ENCODE results near the gene LSR. TPM values are rescaled to one million over a fixed set of nuclear protein-coding genes. Genes with fewer than 3 reads are reported as not detected.
A peak's percentile ranks its signal among the peaks of the same experiment; 100 is the strongest.

Gene LSR
- total RNA-seq, 1 donor from 2014 or later = 18.1 TPM

- Histone ChIP-seq H3K36me3 (ENCODE audit: insufficient read depth, low read length) (no peaks in the 10 kb centered on the region), H3K9ac (ENCODE audit: low read length) (no peak overlapping the region), H3K9me3 (ENCODE audit: insufficient read depth, low read depth, low read length) (no peaks in the 10 kb centered on the region), H2AFZ (ENCODE audit: low read depth, low read length) (no peak overlapping the region), H3K27ac (ENCODE audit: low read depth, low read length) (no peak overlapping the region), H3K79me2 (ENCODE audit: insufficient read depth, low read length) (no peaks in the 10 kb centered on the region), H3K4me2 (ENCODE audit: low read length) (no peak overlapping the region), H3K27me3 (ENCODE audit: insufficient read depth, low read length) (no peaks in the 10 kb centered on the region), H4K20me1 (ENCODE audit: insufficient read depth, low read length) (no peaks in the 10 kb centered on the region), H3K4me1 (ENCODE audit: insufficient read depth, low read length) (no peaks in the 10 kb centered on the region), H3K4me3 (ENCODE audit: insufficient read depth, low read depth, low read length) (no peak overlapping the region)
- no peaks in the 10 kb centered on the region for H3K9me3 Mint-ChIP-seq (ENCODE audit: unreplicated experiment)
- H3K4me1 Mint-ChIP-seq (ENCODE audit: low read depth, unreplicated experiment) = peaks cover 15% of the 10 kb centered on the region
- H3K4me3 Mint-ChIP-seq (ENCODE audit: unreplicated experiment) = no peak overlapping the region
- H3K36me3 Mint-ChIP-seq (ENCODE audit: low read depth, unreplicated experiment) = no peaks in the 10 kb centered on the region
- no peak for FAIRE-seq
- peaks cover 28% of the 10 kb centered on the region for H3K27me3 Mint-ChIP-seq (ENCODE audit: low read depth, unreplicated experiment)
- TF ChIP-seq EZH2 (IDR thresholded peaks at IDR 0.05; ENCODE audit: insufficient read depth, low read length) = no peak
- no peak for TF ChIP-seq CTCF (IDR thresholded peaks at IDR 0.05; ENCODE audit: insufficient read depth, low read depth, low read length)
- peak overlapping the region; percentile 62 for H3K27ac Mint-ChIP-seq (ENCODE audit: unreplicated experiment)
- no peak for DNase-seq (ENCODE audit: low read depth)
Observed at GRCh38 chr19:35305181-35305580, 56.4 kb downstream of the LSR start.

DNA sequence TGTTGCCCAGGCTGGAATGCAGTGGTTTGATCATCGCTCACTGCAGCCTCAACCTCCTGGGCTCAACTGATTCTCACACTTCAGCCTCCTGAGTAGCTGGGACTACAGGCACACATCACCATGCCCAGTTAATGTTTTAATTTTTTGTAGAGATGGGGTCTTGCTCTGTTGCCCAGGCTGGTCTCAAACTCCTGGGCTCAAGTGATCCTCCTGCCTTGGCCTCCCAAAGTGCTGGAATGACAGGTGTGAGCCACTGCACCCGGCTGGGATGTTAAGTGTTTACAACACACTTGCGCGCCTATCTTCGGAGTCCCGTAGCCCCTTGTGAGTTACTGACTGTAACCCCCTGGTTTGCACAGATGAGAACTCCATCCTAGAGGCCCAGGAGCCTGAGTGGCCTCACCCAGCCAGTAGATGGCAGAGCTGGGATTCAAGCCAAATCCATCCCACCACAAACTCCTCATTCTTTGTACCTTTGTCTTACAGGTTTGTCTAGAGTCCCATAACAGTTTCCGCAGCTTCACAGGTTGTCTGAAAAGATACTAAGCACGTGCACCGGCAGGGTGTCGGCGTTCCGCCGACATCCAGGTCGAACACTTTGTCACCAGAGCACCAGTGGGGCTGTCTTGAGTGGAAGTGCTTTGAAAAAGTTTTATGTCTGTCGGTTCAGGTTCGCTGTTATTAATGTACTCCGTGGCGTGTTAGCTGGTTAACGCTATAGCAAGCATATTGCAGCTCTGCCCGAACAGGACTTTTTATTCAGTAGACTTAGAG is 57.9 kb downstream of the LSR start:
- Mint-ChIP-seq H3K4me3 (ENCODE audit: unreplicated experiment) (no peak overlapping the region), H3K4me1 (ENCODE audit: low read depth, unreplicated experiment) (peaks cover 15% of the 10 kb centered on the region), H3K27ac (ENCODE audit: unreplicated experiment) (peak overlapping the region; percentile 79), H3K36me3 (ENCODE audit: low read depth, unreplicated experiment) (no peaks in the 10 kb centered on the region), H3K27me3 (ENCODE audit: low read depth, unreplicated experiment) (peaks cover 36% of the 10 kb centered on the region), H3K9me3 (ENCODE audit: unreplicated experiment) (no peaks in the 10 kb centered on the region)
- no peak overlapping the region for H2AFZ ChIP-seq (ENCODE audit: low read depth, low read length)
- H3K9me3 ChIP-seq (ENCODE audit: insufficient read depth, low read depth, low read length) = no peaks in the 10 kb centered on the region
- no peaks in the 10 kb centered on the region for H3K79me2 ChIP-seq (ENCODE audit: insufficient read depth, low read length)
- H3K27ac ChIP-seq (ENCODE audit: low read depth, low read length) = no peak overlapping the region
- H3K4me1 ChIP-seq (ENCODE audit: insufficient read depth, low read length) = no peaks in the 10 kb centered on the region
- no peaks in the 10 kb centered on the region for H4K20me1 ChIP-seq (ENCODE audit: insufficient read depth, low read length)
- TF ChIP-seq EZH2 (IDR thresholded peaks at IDR 0.05; ENCODE audit: insufficient read depth, low read length) = no peak
- no peak for TF ChIP-seq CTCF (IDR thresholded peaks at IDR 0.05; ENCODE audit: insufficient read depth, low read depth, low read length)
- H3K4me2 ChIP-seq (ENCODE audit: low read length) = no peak overlapping the region
- DNase-seq (ENCODE audit: low read depth) (no peak), FAIRE-seq (no peak)
- no peaks in the 10 kb centered on the region for H3K36me3 ChIP-seq (ENCODE audit: insufficient read depth, low read length)
- H3K9ac ChIP-seq (ENCODE audit: low read length) = no peak overlapping the region
- no peak overlapping the region for H3K4me3 ChIP-seq (ENCODE audit: insufficient read depth, low read depth, low read length)
- H3K27me3 ChIP-seq (ENCODE audit: insufficient read depth, low read length) = no peaks in the 10 kb centered on the region

GRCh38 chr19:35307931-35308330 is 59.1 kb downstream of the LSR start:
- Histone ChIP-seq H3K9me3 (ENCODE audit: insufficient read depth, low read depth, low read length) (no peaks in the 10 kb centered on the region), H3K4me1 (ENCODE audit: insufficient read depth, low read length) (no peaks in the 10 kb centered on the region), H3K36me3 (ENCODE audit: insufficient read depth, low read length) (no peaks in the 10 kb centered on the region), H3K9ac (ENCODE audit: low read length) (no peak overlapping the region), H3K27me3 (ENCODE audit: insufficient read depth, low read length) (no peaks in the 10 kb centered on the region), H3K4me2 (ENCODE audit: low read length) (no peak overlapping the region), H3K27ac (ENCODE audit: low read depth, low read length) (no peak overlapping the region), H2AFZ (ENCODE audit: low read depth, low read length) (no peak overlapping the region), H3K79me2 (ENCODE audit: insufficient read depth, low read length) (no peaks in the 10 kb centered on the region), H4K20me1 (ENCODE audit: insufficient read depth, low read length) (no peaks in the 10 kb centered on the region), H3K4me3 (ENCODE audit: insufficient read depth, low read depth, low read length) (no peak overlapping the region)
- peaks cover 18% of the 10 kb centered on the region for H3K4me1 Mint-ChIP-seq (ENCODE audit: low read depth, unreplicated experiment)
- H3K36me3 Mint-ChIP-seq (ENCODE audit: low read depth, unreplicated experiment) = no peaks in the 10 kb centered on the region
- H3K27ac Mint-ChIP-seq (ENCODE audit: unreplicated experiment) = no peak overlapping the region
- no peak for FAIRE-seq
- no peaks in the 10 kb centered on the region for H3K9me3 Mint-ChIP-seq (ENCODE audit: unreplicated experiment)
- peak overlapping the region; percentile 3 for H3K4me3 Mint-ChIP-seq (ENCODE audit: unreplicated experiment)
- no peak for DNase-seq (ENCODE audit: low read depth)
- TF ChIP-seq EZH2 (IDR thresholded peaks at IDR 0.05; ENCODE audit: insufficient read depth, low read length) (no peak), CTCF (IDR thresholded peaks at IDR 0.05; ENCODE audit: insufficient read depth, low read depth, low read length) (no peak)
- peaks cover 31% of the 10 kb centered on the region for H3K27me3 Mint-ChIP-seq (ENCODE audit: low read depth, unreplicated experiment)
